ENCODE measurements around the gene PTPRK.

PTPRK gene

GRCh38 chr6:128079021-128079420, 441.4 kb downstream of the PTPRK start:
- intact Hi-C loops (cut with DNase I): no loop called here
- DNase-seq: no peak

GRCh38 chr6:128078276-128078675, 442.1 kb downstream of the PTPRK start:
- no peak for DNase-seq
- intact Hi-C loops (cut with DNase I): no loop called here

- DNase-seq: no peak
- intact Hi-C loops (cut with DNase I): no loop called here
Observed at GRCh38 chr6:128076843-128077242, 443.6 kb downstream of the PTPRK start.

- DNase-seq: no peak
- intact Hi-C loops (cut with DNase I): no loop called here
Observed at GRCh38 chr6:128074567-128074966, 445.8 kb downstream of the PTPRK start.

- intact Hi-C loops (cut with DNase I): no loop called here
- DNase-seq: no peak
Observed at GRCh38 chr6:128073389-128073788, 447.0 kb downstream of the PTPRK start.

DNA sequence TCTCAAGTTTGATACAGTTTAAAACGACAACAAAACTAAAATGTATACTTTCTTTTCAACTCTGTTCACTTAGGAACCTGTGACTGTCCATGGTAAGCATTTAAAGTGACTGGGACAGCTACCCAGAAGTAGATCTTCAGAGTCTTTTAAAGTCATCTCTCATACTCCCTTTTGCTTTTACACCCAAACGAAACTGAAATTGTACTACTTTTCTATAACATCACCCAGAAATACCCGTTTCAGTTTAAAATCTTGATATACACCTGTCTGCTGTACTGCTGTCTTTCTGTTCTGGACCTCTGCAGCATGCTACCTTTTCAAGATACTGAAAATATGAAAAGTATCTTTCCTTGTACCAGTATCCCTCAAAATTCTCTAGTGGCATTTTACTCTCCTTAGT, 449.2 kb downstream of the PTPRK start:
- intact Hi-C loops (cut with DNase I): no loop called here
- no peak for DNase-seq

DNA sequence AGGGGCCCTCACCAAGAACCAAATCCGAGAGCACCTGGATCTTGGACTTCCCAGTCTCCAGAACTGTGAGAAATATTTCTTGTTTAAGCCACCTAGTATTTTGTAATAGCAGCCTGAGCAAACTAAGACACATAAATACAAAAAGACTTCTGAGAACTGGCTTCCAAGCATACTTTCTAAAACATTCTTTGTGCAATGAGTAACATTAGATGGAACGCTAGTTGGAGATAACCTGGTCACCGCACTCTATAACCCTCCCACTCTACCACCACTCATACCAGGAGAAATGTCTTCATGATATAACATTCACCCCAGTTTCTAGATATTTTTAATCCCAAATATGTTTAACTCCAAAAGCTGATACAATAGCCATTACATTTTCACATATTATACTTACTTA, 450.0 kb downstream of the PTPRK start:
- intact Hi-C loops (cut with DNase I): no loop called here
- DNase-seq: no peak

GRCh38 chr6:128069188-128069587, 451.2 kb downstream of the PTPRK start:
- no peak for DNase-seq
- intact Hi-C loops (cut with DNase I): no loop called here

DNA sequence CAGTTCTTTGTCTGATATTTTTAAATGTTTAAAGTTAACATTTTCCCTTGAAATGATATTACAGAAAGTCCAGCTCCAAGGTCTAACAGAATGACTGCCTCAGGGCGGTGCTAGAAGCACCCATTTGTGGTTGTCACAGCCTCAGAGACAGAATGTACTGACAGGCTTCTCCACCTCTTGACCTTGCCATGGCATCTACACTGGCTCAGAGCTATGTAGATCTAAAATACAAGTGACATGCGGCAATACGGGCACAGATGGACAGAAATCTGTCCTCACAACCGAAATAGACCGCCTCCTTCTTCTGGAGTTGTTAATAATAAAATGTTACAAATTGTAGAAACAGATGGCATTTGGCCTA, 452.3 kb downstream of the PTPRK start:
- peak in 9 of 42 donors; percentile 3 to 32 (median 15) for DNase-seq
- intact Hi-C loops (cut with DNase I): no loop called here

- DNase-seq: peak in 29 of 42 donors; percentile 7 to 58 (median 22)
- intact Hi-C loops (cut with DNase I): no loop called here
Observed at GRCh38 chr6:128067446-128068118, 452.8 kb downstream of the PTPRK start.

- intact Hi-C loops (cut with DNase I): no loop called here
- no peak for DNase-seq
Observed at GRCh38 chr6:128065072-128065471, 455.3 kb downstream of the PTPRK start.

- intact Hi-C loops (cut with DNase I): no loop called here
- no peak for DNase-seq
Observed at GRCh38 chr6:128064540-128064895, 455.9 kb downstream of the PTPRK start.

GRCh38 chr6:128063850-128064539, 456.4 kb downstream of the PTPRK start:
- intact Hi-C loops (cut with DNase I): no loop called here
- no peak for DNase-seq

GRCh38 chr6:128062882-128063603, 457.4 kb downstream of the PTPRK start:
- intact Hi-C loops (cut with DNase I): no loop called here
- DNase-seq: no peak

DNA sequence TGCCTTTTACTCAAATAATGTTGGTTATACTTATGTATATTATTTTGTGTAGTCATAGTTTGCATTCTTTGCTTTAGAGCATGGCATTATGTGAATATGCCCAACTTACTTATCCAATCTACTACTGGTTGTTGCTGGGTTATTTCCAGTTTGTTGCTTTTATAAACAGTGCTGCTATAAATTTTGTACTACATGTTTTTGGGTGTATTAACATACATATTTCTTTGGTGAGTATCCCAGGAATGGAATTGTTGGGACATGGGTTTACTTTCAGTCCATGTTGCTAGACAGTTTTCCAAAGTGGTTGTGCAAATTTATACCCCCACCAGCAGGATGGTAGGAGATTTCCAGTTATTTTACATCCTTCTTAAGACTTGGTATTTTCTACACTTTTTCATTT, 462.5 kb downstream of the PTPRK start:
- intact Hi-C loops (cut with DNase I): no loop called here
- no peak for DNase-seq

DNA sequence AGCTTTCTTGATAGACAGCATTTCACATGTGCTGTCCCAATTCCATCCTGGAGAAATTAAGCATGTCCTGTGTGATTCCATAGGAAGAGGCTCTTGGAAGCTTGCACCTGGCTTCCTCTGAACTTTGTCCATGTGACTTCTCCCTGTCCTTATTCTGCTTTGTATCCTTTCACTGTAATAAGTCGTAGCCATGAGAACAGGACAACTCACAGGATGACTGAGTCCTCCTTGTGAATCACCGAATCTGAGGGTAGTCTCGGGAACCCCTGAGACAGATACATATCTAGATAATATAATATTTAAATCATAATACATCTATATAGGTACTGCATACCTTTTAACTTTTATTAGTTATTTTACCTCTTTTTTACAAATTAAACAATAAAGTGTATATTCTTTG, 462.9 kb downstream of the PTPRK start:
- intact Hi-C loops (cut with DNase I): no loop called here
- DNase-seq: no peak

DNA sequence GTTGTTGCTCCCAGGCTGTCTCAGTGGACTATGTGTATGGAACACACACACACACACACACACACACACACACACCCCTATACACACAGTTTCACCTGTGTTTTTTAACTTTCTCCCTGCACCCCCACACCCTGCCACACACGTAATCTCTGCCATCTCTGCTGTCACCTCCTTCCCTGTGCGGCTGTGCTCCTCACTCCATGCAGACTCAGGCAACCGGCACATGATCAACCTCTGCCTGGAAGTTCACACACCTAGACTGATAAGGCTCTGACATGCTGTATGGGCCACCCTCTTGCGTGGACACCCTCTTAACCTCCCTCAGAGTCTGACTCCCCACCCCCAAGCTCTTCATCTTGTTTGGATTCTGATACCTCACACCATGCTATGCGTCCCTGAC, 467.3 kb downstream of the PTPRK start:
- intact Hi-C loops (cut with DNase I): no loop called here
- no peak for DNase-seq

GRCh38 chr6:128047989-128048388, 472.4 kb downstream of the PTPRK start:
- no peak for DNase-seq
- intact Hi-C loops (cut with DNase I): no loop called here

GRCh38 chr6:128046033-128046432, 474.4 kb downstream of the PTPRK start:
- DNase-seq: no peak
- intact Hi-C loops (cut with DNase I): no loop called here

DNA sequence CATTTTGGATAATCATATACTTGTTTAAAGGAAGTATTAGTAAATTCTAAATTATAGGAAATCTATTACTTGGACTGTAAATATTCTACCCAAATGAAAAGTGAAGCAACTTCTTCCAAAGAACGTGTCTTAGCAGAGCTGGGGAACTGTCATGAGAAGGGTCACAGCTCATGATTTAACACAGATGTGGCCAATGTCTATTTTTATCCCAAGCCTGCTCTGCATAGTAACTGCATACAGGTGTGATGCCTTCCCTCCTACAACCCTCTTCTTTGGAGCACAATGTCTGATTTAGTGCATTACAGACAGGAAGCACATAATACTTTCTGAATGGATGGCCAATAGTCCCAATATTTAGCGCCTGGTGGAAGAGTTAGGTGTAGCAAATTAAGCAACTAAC, 480.9 kb downstream of the PTPRK start:
- intact Hi-C loops (cut with DNase I): no loop called here
- DNase-seq: no peak
